ENCODE results near the gene COG5. TPM values are rescaled to one million over a fixed set of nuclear protein-coding genes. Genes with fewer than 3 reads are reported as not detected.
A peak's percentile ranks its signal among the peaks of the same experiment; 100 is the strongest.

COG5 gene
- total RNA-seq, 1 donor from 2014 or later: 55.2 TPM

DNA sequence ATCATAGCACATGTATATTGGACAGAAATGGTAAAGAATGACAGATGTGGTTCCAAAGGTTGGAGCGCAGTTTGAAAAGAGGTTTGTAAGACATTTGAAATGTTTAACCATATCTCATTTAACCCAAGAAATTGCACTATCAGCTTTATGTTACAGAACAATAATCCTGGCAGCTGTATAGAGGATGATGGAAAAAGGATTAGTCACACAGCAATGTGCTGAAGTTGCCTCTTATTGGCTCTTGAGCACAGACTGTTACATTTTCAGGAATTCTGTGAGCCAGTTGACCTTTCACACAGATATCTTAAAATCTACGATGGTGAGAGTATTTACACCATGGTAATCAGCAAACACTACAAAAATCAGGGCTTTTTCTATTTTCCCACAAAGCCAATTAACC lies 3.9 kb downstream of the COG5 start:
- H3K27me3 ChIP-seq: no peaks in the 10 kb centered on the region
- DNase-seq (ENCODE audit: extremely low spot score in 2 of 2): no peak
- no peak for TF ChIP-seq POLR2AphosphoS5 (IDR thresholded peaks at IDR 0.05; ENCODE audit: insufficient read depth in 1 of 2, low read depth in 1 of 2)
- TF ChIP-seq POLR2A (IDR thresholded peaks at IDR 0.05): no peak
- TF ChIP-seq, protein P1, sequence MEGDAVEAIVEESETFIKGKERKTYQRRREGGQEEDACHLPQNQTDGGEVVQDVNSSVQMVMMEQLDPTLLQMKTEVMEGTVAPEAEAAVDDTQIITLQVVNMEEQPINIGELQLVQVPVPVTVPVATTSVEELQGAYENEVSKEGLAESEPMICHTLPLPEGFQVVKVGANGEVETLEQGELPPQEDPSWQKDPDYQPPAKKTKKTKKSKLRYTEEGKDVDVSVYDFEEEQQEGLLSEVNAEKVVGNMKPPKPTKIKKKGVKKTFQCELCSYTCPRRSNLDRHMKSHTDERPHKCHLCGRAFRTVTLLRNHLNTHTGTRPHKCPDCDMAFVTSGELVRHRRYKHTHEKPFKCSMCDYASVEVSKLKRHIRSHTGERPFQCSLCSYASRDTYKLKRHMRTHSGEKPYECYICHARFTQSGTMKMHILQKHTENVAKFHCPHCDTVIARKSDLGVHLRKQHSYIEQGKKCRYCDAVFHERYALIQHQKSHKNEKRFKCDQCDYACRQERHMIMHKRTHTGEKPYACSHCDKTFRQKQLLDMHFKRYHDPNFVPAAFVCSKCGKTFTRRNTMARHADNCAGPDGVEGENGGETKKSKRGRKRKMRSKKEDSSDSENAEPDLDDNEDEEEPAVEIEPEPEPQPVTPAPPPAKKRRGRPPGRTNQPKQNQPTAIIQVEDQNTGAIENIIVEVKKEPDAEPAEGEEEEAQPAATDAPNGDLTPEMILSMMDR (IDR thresholded peaks at IDR 0.05): no peak
- no peak overlapping the region for H3K4me3 ChIP-seq
- H3K27ac ChIP-seq: peak overlapping the region; percentile 49
- H3K9me3 ChIP-seq: no peaks in the 10 kb centered on the region
- H3K36me3 ChIP-seq: peaks cover 0 to 7% of the 10 kb centered on the region in 2 donors
- peaks cover 53% of the 10 kb centered on the region for H3K4me1 ChIP-seq
- intact Hi-C loops (cut with DNase I): no loop called here

DNA sequence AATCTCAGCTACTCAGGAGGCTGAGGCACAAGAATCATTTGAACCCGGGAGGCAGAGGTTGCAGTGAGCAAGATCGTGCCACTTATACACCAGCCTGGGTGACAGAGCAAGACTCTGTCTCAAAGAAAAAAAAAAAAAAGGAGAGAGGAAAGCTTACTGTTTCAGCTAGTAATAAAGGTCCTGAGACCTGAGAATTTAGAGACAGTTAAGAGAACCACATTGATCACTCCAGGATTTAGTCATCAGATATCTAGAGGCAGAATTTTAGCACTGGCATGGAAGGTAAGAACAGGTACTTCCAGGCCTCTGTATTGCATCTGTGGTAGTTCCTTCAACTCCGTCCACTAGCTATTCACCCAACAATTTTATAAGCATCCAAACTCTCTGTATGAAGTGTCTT lies 7.8 kb downstream of the COG5 start:
- Histone ChIP-seq H3K4me1 (peaks cover 28% of the 10 kb centered on the region), H3K27ac (no peak overlapping the region), H3K27me3 (no peaks in the 10 kb centered on the region), H3K4me3 (no peak overlapping the region), H3K9me3 (no peaks in the 10 kb centered on the region), H3K36me3 (peaks cover 0 to 20% of the 10 kb centered on the region in 2 donors)
- intact Hi-C loops (cut with DNase I): no loop called here
- TF ChIP-seq POLR2A (IDR thresholded peaks at IDR 0.05): no peak
- TF ChIP-seq, protein P1 (IDR thresholded peaks at IDR 0.05): no peak
- no peak for TF ChIP-seq POLR2AphosphoS5 (IDR thresholded peaks at IDR 0.05; ENCODE audit: insufficient read depth in 1 of 2, low read depth in 1 of 2)
- DNase-seq (ENCODE audit: extremely low spot score in 2 of 2): no peak

GRCh38 chr7:107551936-107552335 lies 11.8 kb downstream of the COG5 start:
- H3K27me3 ChIP-seq: no peaks in the 10 kb centered on the region
- H3K9me3 ChIP-seq: no peaks in the 10 kb centered on the region
- H3K36me3 ChIP-seq: peaks cover 0 to 15% of the 10 kb centered on the region in 2 donors
- H3K4me3 ChIP-seq: no peak overlapping the region
- DNase-seq (ENCODE audit: extremely low spot score in 2 of 2): no peak
- intact Hi-C loops (cut with DNase I): no loop called here
- TF ChIP-seq POLR2A (IDR thresholded peaks at IDR 0.05) (no peak), POLR2AphosphoS5 (IDR thresholded peaks at IDR 0.05; ENCODE audit: insufficient read depth in 1 of 2, low read depth in 1 of 2) (no peak)
- TF ChIP-seq, protein P1 (IDR thresholded peaks at IDR 0.05): no peak
- H3K27ac ChIP-seq: no peak overlapping the region
- peaks cover 12% of the 10 kb centered on the region for H3K4me1 ChIP-seq

DNA sequence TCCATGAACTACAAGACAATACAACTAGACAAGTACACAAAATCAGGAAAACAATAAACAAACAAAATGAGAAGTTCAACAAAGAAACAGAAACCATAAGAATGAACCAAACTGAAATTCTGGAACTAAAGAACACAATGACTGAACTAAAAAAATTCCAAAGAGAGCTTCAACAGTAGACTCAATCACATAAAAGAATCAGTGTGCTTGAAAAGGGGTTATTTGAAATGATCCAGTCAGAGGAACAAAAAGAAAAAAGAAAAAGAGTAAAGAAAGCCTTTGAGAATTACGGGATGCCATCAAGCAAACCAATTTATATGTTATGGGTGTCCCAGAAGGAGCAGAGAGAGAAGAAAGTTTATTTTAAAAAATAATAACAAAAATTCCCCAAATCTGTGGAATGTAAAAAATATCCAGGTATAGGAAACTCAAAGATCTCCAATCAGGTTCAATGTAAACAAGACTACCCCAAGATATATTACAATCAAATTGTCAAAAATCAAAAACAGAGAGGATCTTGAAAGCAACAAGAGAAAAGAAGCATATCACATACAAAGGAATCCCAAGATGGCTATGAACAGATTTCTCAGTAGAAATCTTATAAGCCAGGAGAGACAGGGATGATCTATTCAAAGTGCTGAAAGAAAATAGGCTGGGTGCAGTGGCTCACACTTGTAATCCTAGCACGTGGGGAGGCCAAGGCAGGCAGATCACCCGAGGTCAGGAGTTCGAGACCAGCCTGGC lies 18.7 kb downstream of the COG5 start:
- H3K4me1 ChIP-seq: peaks cover 6% of the 10 kb centered on the region
- peak overlapping the region; percentile 70 for H3K27ac ChIP-seq
- peaks cover 0 to 20% of the 10 kb centered on the region in 2 donors for H3K36me3 ChIP-seq
- H3K27me3 ChIP-seq: no peaks in the 10 kb centered on the region
- peaks cover 3% of the 10 kb centered on the region for H3K9me3 ChIP-seq
- intact Hi-C loops (cut with DNase I): no loop called here
- H3K4me3 ChIP-seq: no peak overlapping the region
- no peak for DNase-seq (ENCODE audit: extremely low spot score in 2 of 2)
- TF ChIP-seq POLR2A (IDR thresholded peaks at IDR 0.05) (no peak), POLR2AphosphoS5 (IDR thresholded peaks at IDR 0.05; ENCODE audit: insufficient read depth in 1 of 2, low read depth in 1 of 2) (no peak)
- TF ChIP-seq, protein P1 (IDR thresholded peaks at IDR 0.05): no peak

DNA sequence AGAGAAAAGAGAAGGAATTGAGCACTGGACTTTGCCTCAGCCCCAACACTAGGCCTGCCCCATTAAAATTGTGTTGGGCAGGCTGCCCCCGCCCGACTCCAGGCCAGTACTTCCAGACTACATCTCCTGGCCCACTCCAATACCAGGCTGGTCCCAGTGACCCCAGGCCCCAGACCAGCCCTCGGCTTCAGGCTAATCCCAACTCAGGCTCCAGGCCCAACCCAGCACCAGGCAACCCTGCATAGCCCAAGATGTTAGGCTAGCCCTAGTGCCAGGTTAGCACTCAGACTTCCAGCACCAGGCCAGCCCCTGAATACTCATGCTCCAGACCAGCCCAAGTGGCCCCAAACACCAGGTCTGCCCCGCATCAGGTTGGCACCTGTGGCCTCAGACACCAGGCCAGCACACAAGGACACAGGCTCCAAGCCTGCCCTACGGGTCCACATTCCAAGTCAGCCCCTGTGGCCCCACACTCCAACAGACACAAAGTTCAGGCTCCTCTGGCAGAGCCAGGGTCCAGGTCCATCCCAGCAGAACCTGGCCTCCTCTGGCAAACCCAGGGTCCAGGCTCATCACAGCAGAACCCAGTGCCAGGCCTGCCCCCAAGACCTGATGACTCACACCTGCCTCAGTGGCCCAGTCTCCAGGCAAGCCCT lies 20.3 kb downstream of the COG5 start:
- DNase-seq (ENCODE audit: extremely low spot score in 2 of 2): no peak
- Histone ChIP-seq H3K36me3 (peaks cover 0 to 20% of the 10 kb centered on the region in 2 donors), H3K27me3 (no peaks in the 10 kb centered on the region), H3K9me3 (peaks cover 3% of the 10 kb centered on the region), H3K27ac (peak overlapping the region; percentile 65), H3K4me3 (no peak overlapping the region), H3K4me1 (peaks cover 6% of the 10 kb centered on the region)
- no peak for TF ChIP-seq POLR2AphosphoS5 (IDR thresholded peaks at IDR 0.05; ENCODE audit: insufficient read depth in 1 of 2, low read depth in 1 of 2)
- TF ChIP-seq, protein P1 (IDR thresholded peaks at IDR 0.05): no peak
- intact Hi-C loops (cut with DNase I): no loop called here
